Suprapubic skin (tissue), 4 donors: ENCODE data around the gene HECA. TPM values are rescaled to one million over a fixed set of nuclear protein-coding genes. Genes with fewer than 3 reads are reported as not detected.

Experiments
- DNase-seq, 2 donors: peaks; one replicate each; pipeline ENCODE4 v3.0.0-alpha.2; 2019; ENCODE audit warnings: low spot score in 2 of 2
- H3K27ac ChIP-seq: fragments of 200-600 bp; sonication (generic); one replicate; pipeline ENCODE4 v1.5.1; 2019
- H3K27me3 ChIP-seq: fragments of 200-600 bp; sonication (generic); one replicate; pipeline ENCODE4 v1.5.1; 2019
- H3K36me3 ChIP-seq: fragments of 200-600 bp; sonication (generic); one replicate; pipeline ENCODE4 v1.5.1; 2019
- H3K4me1 ChIP-seq: fragments of 200-600 bp; sonication (generic); one replicate; pipeline ENCODE4 v1.5.1; 2019
- H3K4me3 ChIP-seq: fragments of 200-600 bp; sonication (generic); one replicate; pipeline ENCODE4 v1.5.1; 2019; ENCODE audit warnings: mild to moderate bottlenecking
- H3K9me3 ChIP-seq: fragments of 200-600 bp; sonication (generic); one replicate; pipeline ENCODE4 v1.5.1; 2019
- CTCF ChIP-seq, 2 donors: fragments of 200-600 bp in 1 of 2; fragments of 450-650 bp in 1 of 2; sonication (generic) in 1 of 2; IDR thresholded peaks; one replicate each; pipeline ENCODE4 v1.5.1; 2016 to 2019; ENCODE audit warnings: antibody characterized with exemption in 2 of 2, mild to moderate bottlenecking in 1 of 2, moderate library complexity in 1 of 2
- EP300 ChIP-seq: sonication (generic); formaldehyde crosslinking; IDR thresholded peaks from one replicate; pipeline ENCODE4 v1.6.1; 2017; ENCODE audit warnings: antibody characterized with exemption
- POLR2A ChIP-seq, 2 donors: fragments of 450-650 bp; IDR thresholded peaks; one replicate each; pipeline ENCODE4 v1.6.1; 2017; ENCODE audit warnings: antibody characterized with exemption in 2 of 2, mild to moderate bottlenecking in 2 of 2, moderate library complexity in 2 of 2
- POLR2AphosphoS5 ChIP-seq, 3 donors: sonication (generic); formaldehyde crosslinking; IDR thresholded peaks; one replicate each; pipeline ENCODE4 v1.6.1; 2017; ENCODE audit warnings: antibody characterized with exemption in 3 of 3
- WGBS: methylation state at CpG from one replicate; pipeline ENCODE4 v1.1.5; 2018; 5-methylcytosine and 5-hydroxymethylcytosine counted together
- total RNA-seq, 4 donors: library from RNA; depleted of rRNA; stranded (reverse); fragments of >200 nt; gene quantifications; one replicate each; pipeline ENCODE4 v1.1.0, GENCODE V29; 2016

HECA gene
- total RNA-seq, 4 donors from 2014 or later, result 56.7 to 101 (median 67.2) TPM

- no peaks in the 10 kb centered on the region for H3K27me3 ChIP-seq
- no peak for DNase-seq
- H3K4me3 ChIP-seq, result no peak overlapping the region
- no peaks in the 10 kb centered on the region for H3K36me3 ChIP-seq
- 36% methylated on average over 5 of the region's 5 CpGs for WGBS
- H3K9me3 ChIP-seq, result no peaks in the 10 kb centered on the region
- TF ChIP-seq CTCF (IDR thresholded peaks at IDR 0.05), result no peak
- peaks cover 93% of the 10 kb centered on the region for H3K4me1 ChIP-seq
- no peak overlapping the region for H3K27ac ChIP-seq
These were observed 14.5 kb downstream of the HECA start for GRCh38 chr6:139149383-139149782.

DNA sequence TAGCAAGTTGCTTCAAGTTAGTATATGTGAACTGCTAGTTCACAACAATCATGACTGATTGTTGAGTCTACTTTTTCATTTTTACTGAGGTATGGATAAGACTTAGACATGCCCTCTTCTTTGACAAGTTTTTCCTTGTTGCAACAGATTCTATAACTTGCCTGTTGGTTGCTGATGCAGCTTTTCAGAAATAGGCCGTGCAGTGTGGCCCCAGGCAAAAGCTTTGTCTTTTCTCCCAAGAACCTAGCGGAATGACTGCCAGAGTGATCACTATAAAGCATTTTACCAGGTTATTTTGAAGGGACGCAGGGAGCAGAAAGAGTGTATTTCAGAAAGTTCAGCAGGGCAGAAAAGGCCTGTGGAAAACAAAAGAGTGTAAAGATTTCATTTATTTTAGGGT lies 16.0 kb downstream of the HECA start:
- Histone ChIP-seq H3K36me3 (no peaks in the 10 kb centered on the region), H3K4me1 (peaks cover 91% of the 10 kb centered on the region), H3K27ac (peak overlapping the region; percentile 18), H3K4me3 (no peak overlapping the region), H3K27me3 (no peaks in the 10 kb centered on the region), H3K9me3 (no peaks in the 10 kb centered on the region)
- no peak for DNase-seq
- whole genome bisulfite sequencing, result 52% methylated on average over 3 of the region's 3 CpGs
- TF ChIP-seq EP300 (no peak), POLR2A (IDR thresholded peaks at IDR 0.05) (no peak), CTCF (IDR thresholded peaks at IDR 0.05) (no peak), POLR2AphosphoS5 (IDR thresholded peaks at IDR 0.05) (no peak)

- no peaks in the 10 kb centered on the region for H3K36me3 ChIP-seq
- WGBS, result 73% methylated on average over 6 of the region's 6 CpGs
- no peak for DNase-seq
- no peak overlapping the region for H3K4me3 ChIP-seq
- no peaks in the 10 kb centered on the region for H3K9me3 ChIP-seq
- no peak for TF ChIP-seq POLR2A (IDR thresholded peaks at IDR 0.05)
- no peak for TF ChIP-seq CTCF (IDR thresholded peaks at IDR 0.05)
- TF ChIP-seq POLR2AphosphoS5 (IDR thresholded peaks at IDR 0.05), result no peak
- TF ChIP-seq EP300, result no peak
- no peaks in the 10 kb centered on the region for H3K27me3 ChIP-seq
- H3K4me1 ChIP-seq, result peaks cover 91% of the 10 kb centered on the region
- peak overlapping the region; percentile 18 for H3K27ac ChIP-seq
These were observed 16.7 kb downstream of the HECA start for GRCh38 chr6:139151425-139152087.

DNA sequence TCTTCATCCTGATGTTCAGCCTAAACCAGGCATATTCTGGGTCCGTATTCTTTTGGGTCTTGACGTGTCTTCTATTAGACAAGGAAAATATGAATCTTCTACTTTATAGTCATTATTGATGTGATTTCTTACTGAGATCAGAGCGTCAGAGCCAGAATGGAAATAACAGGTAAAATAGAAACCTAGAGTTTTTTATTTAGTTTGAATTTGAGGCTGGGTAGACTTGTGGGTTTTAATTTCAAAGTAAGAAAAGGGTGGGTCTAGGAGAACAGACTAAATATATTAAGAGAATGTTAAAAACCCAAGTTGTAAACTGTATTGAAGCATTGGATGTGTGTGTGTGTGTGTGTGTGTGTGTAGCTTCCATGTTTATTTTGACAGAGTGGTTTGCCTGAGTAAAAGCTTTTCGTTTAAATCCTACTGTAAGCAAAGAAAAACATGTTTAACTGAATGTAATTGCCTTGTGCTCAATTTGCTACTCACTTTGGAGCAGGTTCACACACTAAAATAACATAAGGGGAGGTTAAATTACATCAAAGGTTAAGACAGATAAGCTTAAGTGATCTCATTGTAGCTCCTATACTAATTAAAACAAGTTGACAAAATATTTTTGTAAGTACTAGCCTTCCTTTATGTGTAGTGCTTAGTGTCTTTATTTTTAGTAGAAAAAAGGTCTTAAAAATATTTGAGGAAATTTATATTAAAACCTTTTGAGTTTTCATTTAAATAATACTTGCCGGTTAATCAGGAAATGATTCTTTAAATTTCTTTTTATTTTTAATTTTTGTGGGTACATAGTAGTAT lies 17.4 kb downstream of the HECA start:
- DNase-seq, result no peak
- Histone ChIP-seq H3K4me3 (no peak overlapping the region), H3K4me1 (peaks cover 91% of the 10 kb centered on the region), H3K36me3 (no peaks in the 10 kb centered on the region), H3K9me3 (no peaks in the 10 kb centered on the region), H3K27me3 (no peaks in the 10 kb centered on the region), H3K27ac (no peak overlapping the region)
- WGBS, result 69% methylated on average over 5 of the region's 5 CpGs
- TF ChIP-seq CTCF (IDR thresholded peaks at IDR 0.05), result no peak
- no peak for TF ChIP-seq POLR2AphosphoS5 (IDR thresholded peaks at IDR 0.05)
- no peak for TF ChIP-seq POLR2A (IDR thresholded peaks at IDR 0.05)
- TF ChIP-seq EP300, result no peak

- Histone ChIP-seq H3K27ac (no peak overlapping the region), H3K4me1 (peaks cover 91% of the 10 kb centered on the region), H3K4me3 (no peak overlapping the region), H3K36me3 (no peaks in the 10 kb centered on the region), H3K27me3 (no peaks in the 10 kb centered on the region), H3K9me3 (no peaks in the 10 kb centered on the region)
- no peak for TF ChIP-seq CTCF (IDR thresholded peaks at IDR 0.05)
- no peak for TF ChIP-seq POLR2AphosphoS5 (IDR thresholded peaks at IDR 0.05)
- TF ChIP-seq POLR2A (IDR thresholded peaks at IDR 0.05), result no peak
- TF ChIP-seq EP300, result no peak
- no peak for DNase-seq
- 50% methylated on average over 1 of the region's 1 CpG for WGBS
These were observed 18.0 kb downstream of the HECA start for GRCh38 chr6:139152892-139153271.
